Measurements from ENCODE around the gene PCCB. TPM values are rescaled to one million over a fixed set of nuclear protein-coding genes. Genes with fewer than 3 reads are reported as not detected.
A peak's percentile ranks its signal among the peaks of the same experiment; 100 is the strongest.

PCCB gene
- total and polyA plus RNA-seq, 5 donors from 2014 or later, result 10.5 to 27.9 (median 21.6) TPM

- Histone ChIP-seq H3K4me1 (ENCODE audit: control insufficient read depth, insufficient read depth, low read length, poor library complexity, severe bottlenecking) (no peaks in the 10 kb centered on the region), H3K36me3 (ENCODE audit: control insufficient read depth, insufficient read depth, low read length) (peaks cover 4% of the 10 kb centered on the region), H3K9me3 (ENCODE audit: control insufficient read depth in 2 of 2, low read length in 2 of 2) (peaks cover 1 to 9% of the 10 kb centered on the region in 2 experiments), H3K27me3 (ENCODE audit: control insufficient read depth, insufficient read depth, low read length) (no peaks in the 10 kb centered on the region), H3K27ac (ENCODE audit: insufficient read depth, low read length, poor library complexity, severe bottlenecking) (no peak overlapping the region), H3K4me3 (ENCODE audit: low read depth, low read length) (no peak overlapping the region)
- Mint-ChIP-seq H3K4me3 (no peak overlapping the region), H3K4me1 (peaks cover 22 to 35% (median 24%) of the 10 kb centered on the region in 4 donors), H3K36me3 (peaks cover 58% of the 10 kb centered on the region), H3K27ac (no peak overlapping the region), H3K9me3 (peaks cover 0 to 21% (median 8%) of the 10 kb centered on the region in 7 donors), H3K27me3 (no peaks in the 10 kb centered on the region)
- no peak for ATAC-seq (ENCODE audit: low read depth in 2 of 2)
- DNase-seq, result no peak
Measured at GRCh38 chr3:136277115-136277514, 27.0 kb downstream of the PCCB start.

GRCh38 chr3:136277634-136278033 is 27.5 kb downstream of the PCCB start:
- peaks cover 21 to 31% (median 24%) of the 10 kb centered on the region in 4 donors for H3K4me1 Mint-ChIP-seq

GRCh38 chr3:136279092-136279491 is 29.0 kb downstream of the PCCB start:
- H3K4me3 Mint-ChIP-seq, result peak overlapping the region in 1 of 4 donors; percentile 32

More at GRCh38 chr3:136277634-136278033, 27.5 kb downstream of the PCCB start:
- Histone ChIP-seq H3K27ac (ENCODE audit: insufficient read depth, low read length, poor library complexity, severe bottlenecking) (no peak overlapping the region), H3K36me3 (ENCODE audit: control insufficient read depth, insufficient read depth, low read length) (peaks cover 4% of the 10 kb centered on the region), H3K4me3 (ENCODE audit: low read depth, low read length) (no peak overlapping the region), H3K9me3 (ENCODE audit: control insufficient read depth in 2 of 2, low read length in 2 of 2) (peaks cover 1 to 9% of the 10 kb centered on the region in 2 experiments), H3K4me1 (ENCODE audit: control insufficient read depth, insufficient read depth, low read length, poor library complexity, severe bottlenecking) (no peaks in the 10 kb centered on the region), H3K27me3 (ENCODE audit: control insufficient read depth, insufficient read depth, low read length) (no peaks in the 10 kb centered on the region)
- H3K36me3 Mint-ChIP-seq, result peaks cover 61% of the 10 kb centered on the region
- H3K4me3 Mint-ChIP-seq, result no peak overlapping the region
- ATAC-seq (ENCODE audit: low read depth in 2 of 2) (no peak), DNase-seq (no peak)
- no peak overlapping the region for H3K27ac Mint-ChIP-seq
- H3K9me3 Mint-ChIP-seq, result peaks cover 0 to 21% (median 8%) of the 10 kb centered on the region in 7 donors
- H3K27me3 Mint-ChIP-seq, result no peaks in the 10 kb centered on the region

GRCh38 chr3:136280961-136281360 is 30.8 kb downstream of the PCCB start:
- Mint-ChIP-seq H3K27ac (no peak overlapping the region), H3K27me3 (no peaks in the 10 kb centered on the region), H3K9me3 (peaks cover 0 to 21% (median 7%) of the 10 kb centered on the region in 7 donors), H3K36me3 (peaks cover 57% of the 10 kb centered on the region), H3K4me1 (peaks cover 11 to 28% (median 15%) of the 10 kb centered on the region in 4 donors), H3K4me3 (no peak overlapping the region)
- H3K36me3 ChIP-seq (ENCODE audit: control insufficient read depth, insufficient read depth, low read length), result peaks cover 7% of the 10 kb centered on the region
- no peak overlapping the region for H3K27ac ChIP-seq (ENCODE audit: insufficient read depth, low read length, poor library complexity, severe bottlenecking)
- no peak for ATAC-seq (ENCODE audit: low read depth in 2 of 2)
- H3K27me3 ChIP-seq (ENCODE audit: control insufficient read depth, insufficient read depth, low read length), result no peaks in the 10 kb centered on the region
- H3K9me3 ChIP-seq (ENCODE audit: control insufficient read depth in 2 of 2, low read length in 2 of 2), result peaks cover 1 to 9% of the 10 kb centered on the region in 2 experiments
- H3K4me1 ChIP-seq (ENCODE audit: control insufficient read depth, insufficient read depth, low read length, poor library complexity, severe bottlenecking), result no peaks in the 10 kb centered on the region
- DNase-seq, result no peak
- H3K4me3 ChIP-seq (ENCODE audit: low read depth, low read length), result no peak overlapping the region

More at GRCh38 chr3:136279092-136279491, 29.0 kb downstream of the PCCB start:
- no peaks in the 10 kb centered on the region for H3K4me1 ChIP-seq (ENCODE audit: control insufficient read depth, insufficient read depth, low read length, poor library complexity, severe bottlenecking)
- no peak overlapping the region for H3K27ac ChIP-seq (ENCODE audit: insufficient read depth, low read length, poor library complexity, severe bottlenecking)
- peaks cover 1 to 9% of the 10 kb centered on the region in 2 experiments for H3K9me3 ChIP-seq (ENCODE audit: control insufficient read depth in 2 of 2, low read length in 2 of 2)
- peaks cover 4% of the 10 kb centered on the region for H3K36me3 ChIP-seq (ENCODE audit: control insufficient read depth, insufficient read depth, low read length)
- Mint-ChIP-seq H3K9me3 (peaks cover 0 to 21% (median 7%) of the 10 kb centered on the region in 7 donors), H3K4me1 (peaks cover 11 to 26% (median 17%) of the 10 kb centered on the region in 4 donors), H3K27ac (no peak overlapping the region), H3K36me3 (peaks cover 62% of the 10 kb centered on the region), H3K27me3 (no peaks in the 10 kb centered on the region)
- H3K4me3 ChIP-seq (ENCODE audit: low read depth, low read length), result no peak overlapping the region
- no peak for ATAC-seq (ENCODE audit: low read depth in 2 of 2)
- H3K27me3 ChIP-seq (ENCODE audit: control insufficient read depth, insufficient read depth, low read length), result no peaks in the 10 kb centered on the region
- DNase-seq, result no peak

GRCh38 chr3:136281966-136282520 is 31.9 kb downstream of the PCCB start:
- Histone ChIP-seq H3K4me3 (ENCODE audit: low read depth, low read length) (no peak overlapping the region), H3K36me3 (ENCODE audit: control insufficient read depth, insufficient read depth, low read length) (peaks cover 10% of the 10 kb centered on the region), H3K27ac (ENCODE audit: insufficient read depth, low read length, poor library complexity, severe bottlenecking) (no peak overlapping the region), H3K27me3 (ENCODE audit: control insufficient read depth, insufficient read depth, low read length) (no peaks in the 10 kb centered on the region), H3K9me3 (ENCODE audit: control insufficient read depth in 2 of 2, low read length in 2 of 2) (peaks cover 1 to 9% of the 10 kb centered on the region in 2 experiments), H3K4me1 (ENCODE audit: control insufficient read depth, insufficient read depth, low read length, poor library complexity, severe bottlenecking) (no peaks in the 10 kb centered on the region)
- Mint-ChIP-seq H3K4me1 (peaks cover 11 to 28% (median 15%) of the 10 kb centered on the region in 4 donors), H3K9me3 (peaks cover 0 to 21% (median 7%) of the 10 kb centered on the region in 7 donors), H3K27me3 (no peaks in the 10 kb centered on the region), H3K36me3 (peaks cover 62% of the 10 kb centered on the region), H3K27ac (peak overlapping the region in 1 of 3 donors; percentile 59), H3K4me3 (no peak overlapping the region)
- DNase-seq (peak in 2 of 3 donors; percentile 2 to 27), ATAC-seq (ENCODE audit: low read depth in 2 of 2) (peak in 1 of 2 donors; percentile 40)

GRCh38 chr3:136283627-136284026 is 33.5 kb downstream of the PCCB start:
- H3K36me3 ChIP-seq (ENCODE audit: control insufficient read depth, insufficient read depth, low read length), result peaks cover 10% of the 10 kb centered on the region
- H3K27me3 ChIP-seq (ENCODE audit: control insufficient read depth, insufficient read depth, low read length), result no peaks in the 10 kb centered on the region
- no peaks in the 10 kb centered on the region for H3K4me1 ChIP-seq (ENCODE audit: control insufficient read depth, insufficient read depth, low read length, poor library complexity, severe bottlenecking)
- Mint-ChIP-seq H3K9me3 (peaks cover 0 to 15% (median 7%) of the 10 kb centered on the region in 7 donors), H3K27me3 (no peaks in the 10 kb centered on the region), H3K27ac (peak overlapping the region in 1 of 3 donors; percentile 35), H3K4me1 (peaks cover 11 to 21% (median 16%) of the 10 kb centered on the region in 4 donors), H3K4me3 (no peak overlapping the region), H3K36me3 (peaks cover 61% of the 10 kb centered on the region)
- ATAC-seq (ENCODE audit: low read depth in 2 of 2) (no peak), DNase-seq (no peak)
- H3K9me3 ChIP-seq (ENCODE audit: control insufficient read depth in 2 of 2, low read length in 2 of 2), result peaks cover 1 to 9% of the 10 kb centered on the region in 2 experiments
- no peak overlapping the region for H3K4me3 ChIP-seq (ENCODE audit: low read depth, low read length)
- no peak overlapping the region for H3K27ac ChIP-seq (ENCODE audit: insufficient read depth, low read length, poor library complexity, severe bottlenecking)

- DNase-seq, result no peak
Measured at GRCh38 chr3:136291302-136291701, 41.2 kb downstream of the PCCB start.

GRCh38 chr3:136292500-136292899 is 42.4 kb downstream of the PCCB start:
- no peak overlapping the region for H3K27ac ChIP-seq (ENCODE audit: insufficient read depth, low read length, poor library complexity, severe bottlenecking)
- H3K4me3 Mint-ChIP-seq, result no peak overlapping the region
- H3K9me3 Mint-ChIP-seq, result no peaks in the 10 kb centered on the region
- no peak overlapping the region for H3K4me3 ChIP-seq (ENCODE audit: low read depth, low read length)
- H3K4me1 ChIP-seq (ENCODE audit: control insufficient read depth, insufficient read depth, low read length, poor library complexity, severe bottlenecking), result no peaks in the 10 kb centered on the region
- DNase-seq (no peak), ATAC-seq (ENCODE audit: low read depth in 2 of 2) (no peak)
- H3K27me3 Mint-ChIP-seq, result no peaks in the 10 kb centered on the region
- H3K9me3 ChIP-seq (ENCODE audit: control insufficient read depth in 2 of 2, low read length in 2 of 2), result no peaks in the 10 kb centered on the region
- H3K36me3 ChIP-seq (ENCODE audit: control insufficient read depth, insufficient read depth, low read length), result peaks cover 18% of the 10 kb centered on the region
- peaks cover 50% of the 10 kb centered on the region for H3K36me3 Mint-ChIP-seq
- no peaks in the 10 kb centered on the region for H3K27me3 ChIP-seq (ENCODE audit: control insufficient read depth, insufficient read depth, low read length)
- H3K4me1 Mint-ChIP-seq, result peaks cover 0 to 8% (median 3%) of the 10 kb centered on the region in 4 donors
- no peak overlapping the region for H3K27ac Mint-ChIP-seq

More at GRCh38 chr3:136291302-136291701, 41.2 kb downstream of the PCCB start:
- Histone ChIP-seq H3K27ac (ENCODE audit: insufficient read depth, low read length, poor library complexity, severe bottlenecking) (no peak overlapping the region), H3K27me3 (ENCODE audit: control insufficient read depth, insufficient read depth, low read length) (no peaks in the 10 kb centered on the region), H3K4me1 (ENCODE audit: control insufficient read depth, insufficient read depth, low read length, poor library complexity, severe bottlenecking) (no peaks in the 10 kb centered on the region), H3K9me3 (ENCODE audit: control insufficient read depth in 2 of 2, low read length in 2 of 2) (no peaks in the 10 kb centered on the region), H3K4me3 (ENCODE audit: low read depth, low read length) (no peak overlapping the region), H3K36me3 (ENCODE audit: control insufficient read depth, insufficient read depth, low read length) (peaks cover 14% of the 10 kb centered on the region)
- Mint-ChIP-seq H3K36me3 (peaks cover 52% of the 10 kb centered on the region), H3K9me3 (no peaks in the 10 kb centered on the region), H3K4me3 (no peak overlapping the region), H3K4me1 (peaks cover 0 to 10% (median 4%) of the 10 kb centered on the region in 4 donors), H3K27me3 (no peaks in the 10 kb centered on the region), H3K27ac (no peak overlapping the region)
- no peak for ATAC-seq (ENCODE audit: low read depth in 2 of 2)
